GM12801 (cell line): Measurements from ENCODE around the gene ALK.

Source experiments
- CTCF ChIP-seq: IDR thresholded peaks from one replicate; pipeline ENCODE4 v1.5.1; 2011; ENCODE audit warnings: control low read depth; ENCODE audit not compliant: insufficient read length; ENCODE audit errors: extremely low read depth

ALK gene

GRCh38 chr2:29207352-29208148, 713.8 kb downstream of the ALK start:
- TF ChIP-seq CTCF, result no peak

- TF ChIP-seq CTCF, result no peak
These were observed 714.4 kb downstream of the ALK start for GRCh38 chr2:29206941-29207340.

GRCh38 chr2:29202819-29203495, 718.4 kb downstream of the ALK start:
- TF ChIP-seq CTCF, result no peak

- no peak for TF ChIP-seq CTCF
These were observed 719.4 kb downstream of the ALK start for GRCh38 chr2:29201979-29202378.

- no peak for TF ChIP-seq CTCF
These were observed 724.3 kb downstream of the ALK start for GRCh38 chr2:29196792-29197788.

- no peak for TF ChIP-seq CTCF
These were observed 725.6 kb downstream of the ALK start for GRCh38 chr2:29195796-29196195.

- TF ChIP-seq CTCF, result no peak
These were observed 727.7 kb downstream of the ALK start for GRCh38 chr2:29193681-29194080.
